ENCODE measurements around the gene TEX54.

The TEX54 gene

DNA sequence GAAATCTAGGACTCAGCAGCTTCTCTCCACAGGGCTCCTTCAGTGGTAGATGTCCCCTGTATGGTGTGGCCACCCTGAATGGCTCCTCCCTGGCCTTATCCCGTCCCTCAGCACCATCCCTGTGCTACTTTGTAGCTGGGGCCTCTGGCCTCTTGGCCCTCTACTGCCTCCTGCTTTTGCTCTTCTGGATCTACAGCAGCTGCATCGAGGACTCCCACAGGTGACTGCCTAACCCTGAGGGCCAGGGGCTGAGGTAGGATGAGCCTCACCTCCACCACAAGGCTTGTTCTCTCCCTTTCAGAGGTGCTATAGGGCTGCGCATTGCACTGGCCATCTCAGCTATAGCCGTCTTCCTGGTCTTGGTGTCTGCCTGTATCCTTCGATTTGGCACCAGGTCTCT lies 43.6 kb downstream of the TEX54 start:
- Histone ChIP-seq H3K9me3 (ENCODE audit: control insufficient read depth, low read length) (no peaks in the 10 kb centered on the region), H3K36me3 (ENCODE audit: control insufficient read depth, insufficient read depth, low read length) (peaks cover 11% of the 10 kb centered on the region), H3K4me1 (ENCODE audit: control insufficient read depth, insufficient read depth, low read length) (peaks cover 30% of the 10 kb centered on the region), H3K4me3 (ENCODE audit: low read length) (no peak overlapping the region), H3K9ac (ENCODE audit: low read length) (no peak overlapping the region), H3K27me3 (ENCODE audit: control insufficient read depth, insufficient read depth, low read length) (no peaks in the 10 kb centered on the region)

DNA sequence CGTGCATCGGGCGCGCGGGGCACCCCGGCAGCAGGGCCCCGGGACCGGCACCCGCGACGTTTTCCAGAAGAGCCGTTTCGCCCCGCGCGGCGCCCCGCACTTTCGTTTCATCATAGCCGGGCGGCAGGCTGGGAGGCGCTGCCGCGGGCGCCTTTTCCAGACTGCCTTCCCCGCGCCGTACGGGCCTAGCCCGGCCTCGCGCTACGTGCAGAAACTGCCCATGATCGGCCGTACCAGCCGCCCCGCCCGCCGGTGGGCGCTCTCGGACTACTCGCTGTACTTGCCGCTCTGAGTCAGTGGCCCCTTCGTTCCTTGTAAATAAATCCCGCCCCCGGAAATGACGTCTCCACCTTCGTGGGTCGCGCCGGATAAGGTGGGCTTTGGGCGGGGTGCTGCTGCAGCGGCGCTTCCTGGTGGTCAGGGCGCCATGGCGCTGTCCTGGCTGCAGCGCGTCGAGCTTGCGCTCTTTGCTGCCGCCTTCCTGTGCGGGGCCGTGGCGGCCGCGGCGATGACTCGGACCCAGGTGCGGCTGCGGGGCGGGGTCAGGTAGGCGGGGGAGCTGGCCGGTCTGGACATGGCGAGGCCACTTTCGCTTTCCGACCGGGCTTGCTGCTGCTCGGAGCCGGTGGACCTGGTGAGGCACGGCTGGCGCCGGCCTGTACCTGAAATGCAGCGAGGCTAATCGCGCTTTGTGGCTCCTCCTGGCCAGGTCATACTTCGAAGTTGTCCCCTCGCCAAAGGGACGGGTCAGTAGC lies 45.5 kb downstream of the TEX54 start, which contains the start of gene TMEM179B:
TMEM179B (plus strand) TSS at position 398 of the 755 bp plus-strand sequence; CDS start at position 428, 30 bp downstream.
- peak within 1 kb of the TSS; percentile 79 for H3K9ac ChIP-seq (ENCODE audit: low read length)
- H3K4me3 ChIP-seq (ENCODE audit: low read length): peak within 1 kb of the TSS; percentile 68
- no peaks in the 10 kb centered on the region for H3K27me3 ChIP-seq (ENCODE audit: control insufficient read depth, insufficient read depth, low read length)
- peaks cover 24% of the 10 kb centered on the region for H3K4me1 ChIP-seq (ENCODE audit: control insufficient read depth, insufficient read depth, low read length)
- H3K36me3 ChIP-seq (ENCODE audit: control insufficient read depth, insufficient read depth, low read length): peaks cover 11% of the 10 kb centered on the region
- H3K9me3 ChIP-seq (ENCODE audit: control insufficient read depth, low read length): no peaks in the 10 kb centered on the region

DNA sequence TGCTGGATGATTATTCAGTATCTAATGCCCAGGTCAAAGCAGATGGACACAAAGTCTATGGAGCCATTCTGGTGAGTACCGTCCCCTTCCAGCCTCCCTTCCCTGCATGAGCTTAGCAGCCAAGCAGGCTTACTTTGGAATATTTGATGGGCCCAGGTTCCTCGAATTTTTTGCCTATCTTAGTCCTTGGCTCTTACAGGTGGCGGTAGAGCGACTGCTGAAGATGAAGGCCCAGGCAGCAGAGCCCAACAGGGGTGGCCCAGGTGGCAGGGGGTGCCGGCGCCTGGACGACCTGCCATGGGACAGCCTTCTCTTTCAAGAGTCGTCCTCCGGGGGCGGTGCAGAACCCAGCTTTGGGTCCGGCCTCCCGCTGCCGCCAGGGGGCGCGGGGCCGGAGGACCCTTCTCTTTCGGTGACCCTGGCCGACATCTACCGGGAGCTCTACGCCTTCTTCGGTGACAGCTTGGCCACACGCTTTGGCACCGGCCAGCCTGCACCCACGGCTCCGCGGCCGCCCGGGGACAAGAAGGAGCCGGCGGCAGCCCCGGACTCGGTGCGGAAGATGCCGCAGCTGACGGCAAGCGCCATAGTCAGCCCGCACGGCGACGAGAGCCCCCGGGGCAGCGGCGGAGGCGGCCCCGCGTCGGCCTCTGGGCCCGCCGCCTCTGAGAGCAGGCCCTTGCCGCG lies 46.2 kb downstream of the TEX54 start:
- Histone ChIP-seq H3K4me3 (ENCODE audit: low read length) (peak overlapping the region; percentile 68), H3K9me3 (ENCODE audit: control insufficient read depth, low read length) (no peaks in the 10 kb centered on the region), H3K27me3 (ENCODE audit: control insufficient read depth, insufficient read depth, low read length) (no peaks in the 10 kb centered on the region), H3K4me1 (ENCODE audit: control insufficient read depth, insufficient read depth, low read length) (peaks cover 22% of the 10 kb centered on the region), H3K9ac (ENCODE audit: low read length) (peak overlapping the region; percentile 79), H3K36me3 (ENCODE audit: control insufficient read depth, insufficient read depth, low read length) (peaks cover 11% of the 10 kb centered on the region)

DNA sequence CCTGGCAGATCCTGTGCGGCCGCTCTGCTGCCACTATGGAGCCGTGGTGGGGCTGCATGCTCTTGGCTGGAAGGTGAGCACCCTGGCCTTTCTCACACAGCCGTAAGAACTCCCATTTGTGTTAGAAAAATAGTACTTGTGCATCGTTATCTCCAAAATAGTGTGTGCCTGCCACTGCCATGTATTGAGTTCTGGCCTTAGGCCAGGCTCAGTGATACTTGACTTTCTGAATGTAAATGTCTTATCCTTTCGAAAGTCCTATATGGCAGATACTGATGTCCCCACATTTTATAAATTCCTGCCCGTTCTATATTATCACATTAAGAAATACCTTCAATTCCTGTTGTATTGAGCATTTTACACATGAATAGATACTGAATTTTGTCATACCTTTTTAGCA lies 49.9 kb downstream of the TEX54 start:
- Histone ChIP-seq H3K4me3 (ENCODE audit: low read length) (no peak overlapping the region), H3K9me3 (ENCODE audit: control insufficient read depth, low read length) (no peaks in the 10 kb centered on the region), H3K27me3 (ENCODE audit: control insufficient read depth, insufficient read depth, low read length) (no peaks in the 10 kb centered on the region), H3K36me3 (ENCODE audit: control insufficient read depth, insufficient read depth, low read length) (no peaks in the 10 kb centered on the region), H3K4me1 (ENCODE audit: control insufficient read depth, insufficient read depth, low read length) (peaks cover 8% of the 10 kb centered on the region), H3K9ac (ENCODE audit: low read length) (no peak overlapping the region)

Data from mucosa of stomach (tissue), 1 donor.